ENCODE data around the gene ATPAF2.
A peak's percentile ranks its signal among the peaks of the same experiment; 100 is the strongest.
"Not testable (repeated sequence)": the region's sequence is repeated elsewhere in the genome, so short reads cannot be mapped to it uniquely, and the experiment has no call there.

ATPAF2 gene

GRCh38 chr17:17999364-18000029 lies 39.5 kb downstream of the ATPAF2 start:
- no peaks in the 10 kb centered on the region for H4K20me1 ChIP-seq (ENCODE audit: control insufficient read depth, insufficient read depth, low read depth, low read length)
- no peaks in the 10 kb centered on the region for H3F3A ChIP-seq (ENCODE audit: control insufficient read depth, insufficient read depth)
- H3K9me3 ChIP-seq (ENCODE audit: control insufficient read depth, insufficient read depth, low read length) = no peaks in the 10 kb centered on the region
- H3K4me2 ChIP-seq (ENCODE audit: low read length) = no peak overlapping the region
- TF ChIP-seq CTCF (IDR thresholded peaks at IDR 0.05; ENCODE audit: low read depth, low read length, poor library complexity, severe bottlenecking) (no peak), EZH2phosphoT487 (IDR thresholded peaks at IDR 0.05; ENCODE audit: borderline replicate concordance, low read length) (no peak)
- H3K27me3 ChIP-seq (ENCODE audit: control insufficient read depth, low read length) = no peaks in the 10 kb centered on the region
- no peaks in the 10 kb centered on the region for H3K4me1 ChIP-seq (ENCODE audit: control insufficient read depth, low read length)
- H3K36me3 ChIP-seq (ENCODE audit: control insufficient read depth, low read length) = no peaks in the 10 kb centered on the region
- no peaks in the 10 kb centered on the region for H3K79me2 ChIP-seq (ENCODE audit: control insufficient read depth, low read length)
- H3K9me2 ChIP-seq (replicated peaks; ENCODE audit: control insufficient read depth, low read length) = no peaks in the 10 kb centered on the region
- no peak overlapping the region for H3K27ac ChIP-seq (ENCODE audit: low read depth, low read length)
- no peak overlapping the region for H3K4me3 ChIP-seq (ENCODE audit: low read length)

GRCh38 chr17:17998934-17999333 lies 40.0 kb downstream of the ATPAF2 start:
- H3K4me3 ChIP-seq (ENCODE audit: low read length) = no peak overlapping the region
- no peaks in the 10 kb centered on the region for H3K9me3 ChIP-seq (ENCODE audit: control insufficient read depth, insufficient read depth, low read length)
- H3K27ac ChIP-seq (ENCODE audit: low read depth, low read length) = no peak overlapping the region
- TF ChIP-seq CTCF (IDR thresholded peaks at IDR 0.05; ENCODE audit: low read depth, low read length, poor library complexity, severe bottlenecking) (no peak), EZH2phosphoT487 (IDR thresholded peaks at IDR 0.05; ENCODE audit: borderline replicate concordance, low read length) (no peak)
- no peaks in the 10 kb centered on the region for H3K9me2 ChIP-seq (replicated peaks; ENCODE audit: control insufficient read depth, low read length)
- no peaks in the 10 kb centered on the region for H3K36me3 ChIP-seq (ENCODE audit: control insufficient read depth, low read length)
- H3K4me2 ChIP-seq (ENCODE audit: low read length) = no peak overlapping the region
- no peaks in the 10 kb centered on the region for H3F3A ChIP-seq (ENCODE audit: control insufficient read depth, insufficient read depth)
- H4K20me1 ChIP-seq (ENCODE audit: control insufficient read depth, insufficient read depth, low read depth, low read length) = no peaks in the 10 kb centered on the region
- no peaks in the 10 kb centered on the region for H3K79me2 ChIP-seq (ENCODE audit: control insufficient read depth, low read length)
- no peaks in the 10 kb centered on the region for H3K27me3 ChIP-seq (ENCODE audit: control insufficient read depth, low read length)
- no peaks in the 10 kb centered on the region for H3K4me1 ChIP-seq (ENCODE audit: control insufficient read depth, low read length)

- H3K9me2 ChIP-seq (replicated peaks; ENCODE audit: control insufficient read depth, low read length); H3K79me2 ChIP-seq (ENCODE audit: control insufficient read depth, low read length); H3K27me3 ChIP-seq (ENCODE audit: control insufficient read depth, low read length); H3K36me3 ChIP-seq (ENCODE audit: control insufficient read depth, low read length); H3K4me1 ChIP-seq (ENCODE audit: control insufficient read depth, low read length); H3K27ac ChIP-seq (ENCODE audit: low read depth, low read length); H3K4me3 ChIP-seq (ENCODE audit: low read length); H3K4me2 ChIP-seq (ENCODE audit: low read length); H3K9me3 ChIP-seq (ENCODE audit: control insufficient read depth, insufficient read depth, low read length); H3F3A ChIP-seq (ENCODE audit: control insufficient read depth, insufficient read depth); H4K20me1 ChIP-seq (ENCODE audit: control insufficient read depth, insufficient read depth, low read depth, low read length): not testable (repeated sequence)
Observed at GRCh38 chr17:17995887-17996286, 43.1 kb downstream of the ATPAF2 start.

GRCh38 chr17:17994271-17995069 lies 44.5 kb downstream of the ATPAF2 start:
- Histone ChIP-seq H3K27ac (ENCODE audit: low read depth, low read length) (no peak overlapping the region), H3K4me2 (ENCODE audit: low read length) (no peak overlapping the region), H3K36me3 (ENCODE audit: control insufficient read depth, low read length) (no peaks in the 10 kb centered on the region), H3K27me3 (ENCODE audit: control insufficient read depth, low read length) (no peaks in the 10 kb centered on the region), H3F3A (ENCODE audit: control insufficient read depth, insufficient read depth) (no peaks in the 10 kb centered on the region), H3K4me1 (ENCODE audit: control insufficient read depth, low read length) (no peaks in the 10 kb centered on the region), H4K20me1 (ENCODE audit: control insufficient read depth, insufficient read depth, low read depth, low read length) (no peaks in the 10 kb centered on the region), H3K79me2 (ENCODE audit: control insufficient read depth, low read length) (no peaks in the 10 kb centered on the region), H3K4me3 (ENCODE audit: low read length) (no peak overlapping the region), H3K9me2 (replicated peaks; ENCODE audit: control insufficient read depth, low read length) (no peaks in the 10 kb centered on the region), H3K9me3 (ENCODE audit: control insufficient read depth, insufficient read depth, low read length) (no peaks in the 10 kb centered on the region)
- TF ChIP-seq CTCF (IDR thresholded peaks at IDR 0.05; ENCODE audit: low read depth, low read length, poor library complexity, severe bottlenecking) = peak; percentile 57
- TF ChIP-seq EZH2phosphoT487 (IDR thresholded peaks at IDR 0.05; ENCODE audit: borderline replicate concordance, low read length) = no peak
